Neural crest cell (in vitro differentiated cells): Measurements from ENCODE around the gene KRI1. TPM values are rescaled to one million over a fixed set of nuclear protein-coding genes. Genes with fewer than 3 reads are reported as not detected.
A peak's percentile ranks its signal among the peaks of the same experiment; 100 is the strongest.
"Not testable (repeated sequence)": the region's sequence is repeated elsewhere in the genome, so short reads cannot be mapped to it uniquely, and the experiment has no call there.

Experiments used
- DNase-seq: peaks from one replicate; pipeline ENCODE4 v3.0.0; 2021; ENCODE audit warnings: low read depth, mixed read lengths, low spot score
- H3K27ac Mint-ChIP-seq: one replicate; pipeline ENCODE4 v1.8.0; 2021; ENCODE audit warnings: mild to moderate bottlenecking, mixed read lengths; ENCODE audit not compliant: unreplicated experiment
- H3K27me3 Mint-ChIP-seq: 2 replicates; pipeline ENCODE4 v1.8.0; 2021; ENCODE audit warnings: low read depth, mild to moderate bottlenecking, mixed read lengths
- H3K36me3 Mint-ChIP-seq: 2 replicates; pipeline ENCODE4 v1.8.0; 2021; ENCODE audit warnings: low read depth, mild to moderate bottlenecking, mixed read lengths
- H3K4me1 Mint-ChIP-seq: 2 replicates; pipeline ENCODE4 v1.8.0; 2021; ENCODE audit warnings: mixed read lengths
- H3K4me3 Mint-ChIP-seq: one replicate; pipeline ENCODE4 v1.8.0; 2021; ENCODE audit warnings: mild to moderate bottlenecking, mixed read lengths
- H3K9me3 Mint-ChIP-seq: 2 replicates; pipeline ENCODE4 v1.8.0; 2021; ENCODE audit warnings: mixed read lengths
- total RNA-seq: library from RNA; stranded (reverse); gene quantifications from 2 replicates; pipeline ENCODE4 v1.2.1, GENCODE V29; 2021
- TF ChIP-seq, protein P1 (sequence below): fragments of 200-600 bp; sonication (generic); conservative IDR thresholded peaks from 2 replicates; pipeline ENCODE4 v1.5.0; 2021; ENCODE audit warnings: antibody characterized with exemption, mild to moderate bottlenecking

Gene KRI1
- total RNA-seq, 1 donor from 2014 or later = 41.2 TPM

DNA sequence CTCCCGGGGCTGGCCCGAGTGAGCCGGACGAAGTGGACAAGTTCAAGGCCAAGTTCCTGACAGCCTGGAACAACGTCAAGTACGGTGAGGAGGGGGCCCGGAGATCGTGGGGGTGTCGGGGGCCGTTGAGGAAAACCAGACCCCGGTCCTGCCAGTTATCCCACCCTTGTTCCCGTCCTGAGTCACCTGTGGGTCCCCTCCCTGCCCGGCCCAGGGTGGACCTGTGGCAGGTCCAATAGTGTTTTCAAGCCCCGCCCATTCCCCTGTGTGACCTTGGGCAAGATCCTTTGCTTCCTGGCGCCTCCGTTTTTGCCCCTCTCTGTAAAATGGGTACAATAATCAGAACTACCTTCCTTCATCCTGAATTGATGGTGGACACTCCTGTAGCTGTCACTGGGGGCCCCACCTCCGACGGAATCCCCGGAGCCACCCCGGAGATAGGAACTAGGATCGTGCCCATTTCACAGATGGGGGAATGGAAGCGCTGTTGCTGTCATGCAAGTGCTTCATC, 21.5 kb downstream of the KRI1 start:
- Mint-ChIP-seq H3K4me3 (peak overlapping the region; percentile 91), H3K36me3 (no peaks in the 10 kb centered on the region), H3K4me1 (peaks cover 10% of the 10 kb centered on the region), H3K27ac (peak overlapping the region; percentile 72), H3K9me3 (no peaks in the 10 kb centered on the region), H3K27me3 (peaks cover 3% of the 10 kb centered on the region)
- TF ChIP-seq, protein P1, sequence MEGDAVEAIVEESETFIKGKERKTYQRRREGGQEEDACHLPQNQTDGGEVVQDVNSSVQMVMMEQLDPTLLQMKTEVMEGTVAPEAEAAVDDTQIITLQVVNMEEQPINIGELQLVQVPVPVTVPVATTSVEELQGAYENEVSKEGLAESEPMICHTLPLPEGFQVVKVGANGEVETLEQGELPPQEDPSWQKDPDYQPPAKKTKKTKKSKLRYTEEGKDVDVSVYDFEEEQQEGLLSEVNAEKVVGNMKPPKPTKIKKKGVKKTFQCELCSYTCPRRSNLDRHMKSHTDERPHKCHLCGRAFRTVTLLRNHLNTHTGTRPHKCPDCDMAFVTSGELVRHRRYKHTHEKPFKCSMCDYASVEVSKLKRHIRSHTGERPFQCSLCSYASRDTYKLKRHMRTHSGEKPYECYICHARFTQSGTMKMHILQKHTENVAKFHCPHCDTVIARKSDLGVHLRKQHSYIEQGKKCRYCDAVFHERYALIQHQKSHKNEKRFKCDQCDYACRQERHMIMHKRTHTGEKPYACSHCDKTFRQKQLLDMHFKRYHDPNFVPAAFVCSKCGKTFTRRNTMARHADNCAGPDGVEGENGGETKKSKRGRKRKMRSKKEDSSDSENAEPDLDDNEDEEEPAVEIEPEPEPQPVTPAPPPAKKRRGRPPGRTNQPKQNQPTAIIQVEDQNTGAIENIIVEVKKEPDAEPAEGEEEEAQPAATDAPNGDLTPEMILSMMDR = no peak
- no peak for DNase-seq

- Mint-ChIP-seq H3K36me3 (no peaks in the 10 kb centered on the region), H3K27ac (peak within 1 kb of the TSS; percentile 72), H3K4me1 (peaks cover 10% of the 10 kb centered on the region), H3K27me3 (peaks cover 7% of the 10 kb centered on the region), H3K9me3 (no peaks in the 10 kb centered on the region), H3K4me3 (peak within 1 kb of the TSS; percentile 91)
- TF ChIP-seq, protein P1 = no peak
- peak; percentile 75 for DNase-seq
Measured at GRCh38 chr19:10543420-10544241, 22.2 kb downstream of the KRI1 start, which contains the start of gene ATG4D. Gene ATG4D, plus strand, starts transcription at chr19:10543904. Its CDS starts 187 bp downstream, at chr19:10544091.

- no peaks in the 10 kb centered on the region for H3K36me3 Mint-ChIP-seq
- peaks cover 8% of the 10 kb centered on the region for H3K27me3 Mint-ChIP-seq
- no peaks in the 10 kb centered on the region for H3K9me3 Mint-ChIP-seq
- H3K4me1 Mint-ChIP-seq = peaks cover 10% of the 10 kb centered on the region
- TF ChIP-seq, protein P1 = no peak
- H3K27ac Mint-ChIP-seq = no peak overlapping the region
- peak overlapping the region; percentile 87 for H3K4me3 Mint-ChIP-seq
- no peak for DNase-seq
Measured at GRCh38 chr19:10543059-10543419, 22.8 kb downstream of the KRI1 start.

DNA sequence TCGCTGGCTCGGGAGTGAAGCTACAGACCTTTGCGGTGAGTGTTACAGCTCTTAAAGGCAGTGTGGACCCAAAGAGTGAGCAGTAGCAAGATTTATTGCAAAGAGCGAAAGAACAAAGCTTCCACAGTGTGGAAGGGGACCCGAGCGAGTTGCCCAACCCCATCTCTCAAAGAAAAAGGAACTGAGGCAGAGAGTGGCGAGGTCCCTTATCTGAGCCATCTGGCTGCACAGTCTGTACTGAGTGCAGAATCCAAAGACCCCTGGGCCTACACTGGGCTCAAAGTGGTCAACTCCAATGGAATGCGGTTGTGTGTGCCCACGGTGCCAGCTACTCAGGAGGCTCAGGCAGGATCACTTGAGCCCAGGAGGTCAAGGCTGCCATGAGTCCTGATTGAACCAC, 26.8 kb downstream of the KRI1 start:
- Mint-ChIP-seq H3K4me3 (peak overlapping the region; percentile 21), H3K27me3 (peaks cover 14% of the 10 kb centered on the region)
- not testable (repeated sequence) for H3K27ac Mint-ChIP-seq, H3K4me1 Mint-ChIP-seq, H3K36me3 Mint-ChIP-seq, DNase-seq, H3K9me3 Mint-ChIP-seq

DNA sequence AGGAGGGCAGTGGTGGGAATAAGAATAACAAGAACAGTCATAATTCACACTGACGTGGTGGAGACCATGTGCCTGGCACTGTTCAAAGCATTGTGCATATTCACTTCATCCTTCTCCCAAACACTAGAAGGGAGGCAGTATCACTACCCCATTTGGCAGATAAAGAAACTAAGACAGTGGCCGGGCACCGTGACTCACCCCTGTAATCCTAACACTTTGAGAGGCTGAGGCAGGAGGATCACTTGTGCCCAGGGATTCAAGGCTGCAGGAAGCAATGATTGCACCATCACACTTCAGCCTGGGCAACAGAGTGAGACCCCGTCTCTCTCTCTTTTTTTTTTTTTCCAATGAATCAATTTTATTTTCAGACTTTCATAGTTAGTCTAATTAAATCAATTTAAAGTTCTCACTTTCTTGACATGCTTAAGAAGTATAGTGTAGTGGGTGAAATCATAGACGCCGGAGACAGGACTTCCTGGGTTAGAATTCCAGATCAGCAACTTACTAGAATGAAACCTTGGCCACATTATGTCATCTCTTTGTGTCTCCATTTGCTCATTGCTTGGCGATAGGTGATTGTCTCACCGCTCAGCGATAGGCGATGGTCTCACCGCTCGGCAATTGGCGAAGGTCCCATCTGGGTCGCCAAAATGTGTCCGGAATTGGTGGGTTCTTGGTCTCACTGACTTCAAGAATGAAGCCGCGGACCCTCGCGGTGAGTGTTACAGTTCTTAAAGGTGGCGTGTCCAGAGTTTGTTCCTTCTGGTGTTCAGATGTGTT, 27.4 kb downstream of the KRI1 start:
- TF ChIP-seq, protein P1 = no peak
- no peak for DNase-seq
- Mint-ChIP-seq H3K4me1 (no peaks in the 10 kb centered on the region), H3K27ac (no peak overlapping the region), H3K4me3 (peak overlapping the region; percentile 21), H3K27me3 (peaks cover 14% of the 10 kb centered on the region), H3K9me3 (no peaks in the 10 kb centered on the region), H3K36me3 (no peaks in the 10 kb centered on the region)
